ENCODE measurements around the gene DTL. TPM values are rescaled to one million over a fixed set of nuclear protein-coding genes. Genes with fewer than 3 reads are reported as not detected.
A peak's percentile ranks its signal among the peaks of the same experiment; 100 is the strongest.

The DTL gene
- total RNA-seq, 2 experiments from 2014 or later, result 61.7 to 64.4 TPM

GRCh38 chr1:212062832-212063438, 27.4 kb downstream of the DTL start:
- H3K9me3 ChIP-seq (ENCODE audit: low read length), result no peaks in the 10 kb centered on the region
- ChIA-PET CTCF (ENCODE audit: unreplicated experiment) (no interaction called here), POLR2A (interaction anchor here (0.5 to 1.5 kb wide), 4 partner anchors 27 to 382 kb away, joined by 3 to 6 read pairs (median 3); partner anchors contain the start of gene DTL)
- H3K4me1 ChIP-seq (ENCODE audit: insufficient read depth, low read length, poor library complexity, severe bottlenecking), result no peaks in the 10 kb centered on the region
- no peak overlapping the region for H3K27ac ChIP-seq (ENCODE audit: low read depth, low read length, poor library complexity, severe bottlenecking)
- BruUV-seq (replicated peaks), result no TSS peak
- no peak overlapping the region for H3K4me3 ChIP-seq (ENCODE audit: low read depth, low read length, poor library complexity, severe bottlenecking)
- intact Hi-C loops (cut with micrococcal nuclease; ENCODE audit: unreplicated experiment), result loop anchor here (2.0 to 5.0 kb wide), 2 partner anchors 224 to 394 kb away; partner anchors contain the start of gene PPP2R5A
- peak; percentile 60 for DNase-seq (ENCODE audit: low spot score)
- H2AFZ ChIP-seq (ENCODE audit: low read length), result no peak overlapping the region
- peaks cover 3% of the 10 kb centered on the region; the same call in 1 of the 2 replicates for H4K20me1 ChIP-seq (ENCODE audit: insufficient read depth, low read length)
- H3K4me2 ChIP-seq (ENCODE audit: low read length), result no peak overlapping the region
- TF ChIP-seq EZH2phosphoT487 (IDR thresholded peaks at IDR 0.05; ENCODE audit: borderline replicate concordance, low read depth, low read length) (no peak), CTCF (conservative IDR thresholded peaks at IDR 0.05; ENCODE audit: low read length) (peak; percentile 88)
- peaks cover 94% of the 10 kb centered on the region for H3K36me3 ChIP-seq (ENCODE audit: insufficient read depth, low read length)
- no peaks in the 10 kb centered on the region for H3K79me2 ChIP-seq (ENCODE audit: insufficient read depth, low read depth, low read length)
- no peaks in the 10 kb centered on the region for H3K9me2 ChIP-seq (ENCODE audit: insufficient read depth, low read length)

- no peak overlapping the region for H3K4me2 ChIP-seq (ENCODE audit: low read length)
- TF ChIP-seq EZH2phosphoT487 (IDR thresholded peaks at IDR 0.05; ENCODE audit: borderline replicate concordance, low read depth, low read length) (no peak), CTCF (conservative IDR thresholded peaks at IDR 0.05; ENCODE audit: low read length) (no peak)
- no peak overlapping the region for H3K4me3 ChIP-seq (ENCODE audit: low read depth, low read length, poor library complexity, severe bottlenecking)
- H4K20me1 ChIP-seq (ENCODE audit: insufficient read depth, low read length), result peaks cover 3% of the 10 kb centered on the region; the same call in 1 of the 2 replicates
- intact Hi-C loops (cut with micrococcal nuclease; ENCODE audit: unreplicated experiment), result no loop called here
- CTCF ChIA-PET (ENCODE audit: unreplicated experiment), result no interaction called here
- no peaks in the 10 kb centered on the region for H3K79me2 ChIP-seq (ENCODE audit: insufficient read depth, low read depth, low read length)
- H3K4me1 ChIP-seq (ENCODE audit: insufficient read depth, low read length, poor library complexity, severe bottlenecking), result no peaks in the 10 kb centered on the region
- POLR2A ChIA-PET, result no interaction called here
- H2AFZ ChIP-seq (ENCODE audit: low read length), result no peak overlapping the region
- TSS peak; percentile 6 for BruUV-seq (replicated peaks)
- H3K9me2 ChIP-seq (ENCODE audit: insufficient read depth, low read length), result no peaks in the 10 kb centered on the region
- no peak for DNase-seq (ENCODE audit: low spot score)
- no peak overlapping the region for H3K27ac ChIP-seq (ENCODE audit: low read depth, low read length, poor library complexity, severe bottlenecking)
- peaks cover 94% of the 10 kb centered on the region for H3K36me3 ChIP-seq (ENCODE audit: insufficient read depth, low read length)
- no peaks in the 10 kb centered on the region for H3K9me3 ChIP-seq (ENCODE audit: low read length)
Measured at GRCh38 chr1:212067787-212068186, 32.2 kb downstream of the DTL start.

- Histone ChIP-seq H3K9me3 (ENCODE audit: low read length) (no peaks in the 10 kb centered on the region), H3K4me1 (ENCODE audit: insufficient read depth, low read length, poor library complexity, severe bottlenecking) (no peaks in the 10 kb centered on the region), H3K4me3 (ENCODE audit: low read depth, low read length, poor library complexity, severe bottlenecking) (no peak overlapping the region), H2AFZ (ENCODE audit: low read length) (no peak overlapping the region), H3K79me2 (ENCODE audit: insufficient read depth, low read depth, low read length) (no peaks in the 10 kb centered on the region), H4K20me1 (ENCODE audit: insufficient read depth, low read length) (peaks cover 3% of the 10 kb centered on the region), H3K4me2 (ENCODE audit: low read length) (no peak overlapping the region), H3K9me2 (ENCODE audit: insufficient read depth, low read length) (no peaks in the 10 kb centered on the region), H3K36me3 (ENCODE audit: insufficient read depth, low read length) (peaks cover 94% of the 10 kb centered on the region), H3K27ac (ENCODE audit: low read depth, low read length, poor library complexity, severe bottlenecking) (no peak overlapping the region)
- CTCF ChIA-PET (ENCODE audit: unreplicated experiment), result interaction anchor here (0.7 to 1.9 kb wide), 6 partner anchors 11 to 385 kb away, joined by 3 to 6 read pairs (median 4); no protein-coding TSS in a partner anchor
- DNase-seq (ENCODE audit: low spot score), result peak; percentile 31
- intact Hi-C loops (cut with micrococcal nuclease; ENCODE audit: unreplicated experiment), result loop anchor here (2.0 kb wide), 2 partner anchors 220 to 296 kb away; no protein-coding TSS in a partner anchor
- no TSS peak for BruUV-seq (replicated peaks)
- POLR2A ChIA-PET, result interaction anchor here (0.5 to 2.0 kb wide), 8 partner anchors 8 to 241 kb away, joined by 3 to 10 read pairs (median 4); partner anchors contain the start of genes DTL and INTS7
- TF ChIP-seq EZH2phosphoT487 (IDR thresholded peaks at IDR 0.05; ENCODE audit: borderline replicate concordance, low read depth, low read length) (no peak), CTCF (conservative IDR thresholded peaks at IDR 0.05; ENCODE audit: low read length) (peak; percentile 76)
Measured at GRCh38 chr1:212070720-212071302, 35.3 kb downstream of the DTL start.

All from OCI-LY7 (cell line).